Left lung (tissue), 10 donors: Measurements from ENCODE around the gene FASTK. TPM values are rescaled to one million over a fixed set of nuclear protein-coding genes. Genes with fewer than 3 reads are reported as not detected.
A peak's percentile ranks its signal among the peaks of the same experiment; 100 is the strongest.

Experiments
- ATAC-seq: fragments of 200-7000 bp; cut with Tn5 transposase; one replicate; pipeline ENCODE4 v1.9.1; 2020; ENCODE audit warnings: moderate library complexity
- DNase-seq, 4 donors: peaks; one replicate each; pipeline ENCODE4 v3.0.0-alpha.2; 2013 to 2020
- H3K27ac ChIP-seq, 2 donors: fragments of 200-600 bp; sonication (generic) in 1 of 2; one replicate each; pipeline versions ENCODE4 v1.5.0 to v1.8.0; 2020 to 2021
- H3K27me3 ChIP-seq, 2 donors: fragments of 200-600 bp; sonication (generic) in 1 of 2; one replicate each; pipeline versions ENCODE4 v1.5.0 to v1.8.0; 2020 to 2021
- H3K36me3 ChIP-seq, 2 donors: fragments of 200-600 bp; sonication (generic) in 1 of 2; one replicate each; pipeline versions ENCODE4 v1.5.0 to v1.8.0; 2020 to 2021
- H3K4me1 ChIP-seq, 2 donors: fragments of 200-600 bp; one replicate each; pipeline ENCODE4 v1.8.0; 2021
- H3K4me3 ChIP-seq, 2 donors: fragments of 200-600 bp; sonication (generic) in 1 of 2; one replicate each; pipeline versions ENCODE4 v1.5.0 to v1.8.0; 2020 to 2021; ENCODE audit warnings: mild to moderate bottlenecking in 1 of 2
- H3K9me3 ChIP-seq, 2 donors: fragments of 200-600 bp; sonication (generic) in 1 of 2; one replicate each; pipeline versions ENCODE4 v1.5.0 to v1.8.0; 2020 to 2021
- CTCF ChIP-seq, 2 donors: fragments of 200-600 bp; sonication (generic) in 1 of 2; IDR thresholded peaks; one replicate each; pipeline versions ENCODE4 v1.5.0 to v1.8.0; 2021; ENCODE audit warnings: antibody characterized with exemption in 2 of 2
- intact Hi-C, 2 donors: fragments of 100-400 bp; cut with DNase I; formaldehyde crosslinking; loops; one replicate each; pipeline versions ENCODE4 v1.11.2 to v1.14.2; 2022
- polyA plus RNA-seq, 6 donors: library from polyadenylated mRNA; unstranded; fragments of 120-200 nt; gene quantifications; one replicate each; pipeline ENCODE4 v1.2.1, GENCODE V29; 2013; ENCODE audit not compliant: insufficient read length in 6 of 6
- total RNA-seq, 2 donors: library from RNA; stranded (reverse); fragmentation: NEBNext Ultra II Directional; extraction: Animal tissue kit (Norgen Biotek cat#: 25700); gene quantifications; one replicate each; pipeline ENCODE4 v1.2.1, GENCODE V29; 2021
- donor health status: DM: no; HTN: yes; CAD: no.
- donor health status: DM: no; HTN: no; CAD: no.

Gene FASTK
- total and polyA plus RNA-seq, 8 donors = 38.2 to 65.7 (median 54.1) TPM

GRCh38 chr7:151068069-151068773, 12.4 kb downstream of the FASTK start:
- peaks cover 5 to 95% of the 10 kb centered on the region in 2 donors for H3K36me3 ChIP-seq
- no peaks in the 10 kb centered on the region for H3K4me1 ChIP-seq
- no peak for DNase-seq
- no peaks in the 10 kb centered on the region for H3K9me3 ChIP-seq
- H3K4me3 ChIP-seq = no peak overlapping the region
- H3K27ac ChIP-seq = no peak overlapping the region
- H3K27me3 ChIP-seq = no peaks in the 10 kb centered on the region
- no peak for ATAC-seq
- intact Hi-C loops = no loop called here
- TF ChIP-seq CTCF (IDR thresholded peaks at IDR 0.05) = no peak

GRCh38 chr7:151066273-151066974, 14.2 kb downstream of the FASTK start:
- Histone ChIP-seq H3K4me3 (no peak overlapping the region), H3K27me3 (no peaks in the 10 kb centered on the region), H3K9me3 (no peaks in the 10 kb centered on the region), H3K27ac (no peak overlapping the region), H3K4me1 (peaks cover 9 to 14% of the 10 kb centered on the region in 2 donors), H3K36me3 (peaks cover 5 to 89% of the 10 kb centered on the region in 2 donors)
- TF ChIP-seq CTCF (IDR thresholded peaks at IDR 0.05) = no peak
- ATAC-seq (no peak), DNase-seq (peak in 1 of 4 donors; percentile 77)
- intact Hi-C loops = no loop called here

- peaks cover 5 to 80% of the 10 kb centered on the region in 2 donors for H3K36me3 ChIP-seq
- DNase-seq = no peak
- no peaks in the 10 kb centered on the region for H3K27me3 ChIP-seq
- intact Hi-C loops = no loop called here
- no peak for ATAC-seq
- no peak overlapping the region for H3K27ac ChIP-seq
- H3K4me1 ChIP-seq = peaks cover 17 to 23% of the 10 kb centered on the region in 2 donors
- TF ChIP-seq CTCF (IDR thresholded peaks at IDR 0.05) = no peak
- no peak overlapping the region for H3K4me3 ChIP-seq
- H3K9me3 ChIP-seq = no peaks in the 10 kb centered on the region
These were observed 15.1 kb downstream of the FASTK start for GRCh38 chr7:151065516-151065915.

- intact Hi-C loops = no loop called here
- Histone ChIP-seq H3K9me3 (no peaks in the 10 kb centered on the region), H3K4me1 (peaks cover 20 to 29% of the 10 kb centered on the region in 2 donors), H3K27ac (no peak overlapping the region), H3K36me3 (peaks cover 5 to 74% of the 10 kb centered on the region in 2 donors), H3K4me3 (no peak overlapping the region), H3K27me3 (no peaks in the 10 kb centered on the region)
- TF ChIP-seq CTCF (IDR thresholded peaks at IDR 0.05) = no peak
- ATAC-seq (no peak), DNase-seq (no peak)
These were observed 15.6 kb downstream of the FASTK start for GRCh38 chr7:151064993-151065392.

- Histone ChIP-seq H3K4me3 (no peak overlapping the region), H3K27ac (no peak overlapping the region), H3K9me3 (no peaks in the 10 kb centered on the region), H3K4me1 (peaks cover 20 to 31% of the 10 kb centered on the region in 2 donors), H3K36me3 (peaks cover 5 to 69% of the 10 kb centered on the region in 2 donors), H3K27me3 (no peaks in the 10 kb centered on the region)
- no peak for TF ChIP-seq CTCF (IDR thresholded peaks at IDR 0.05)
- intact Hi-C loops = no loop called here
- DNase-seq = no peak
- no peak for ATAC-seq
These were observed 16.2 kb downstream of the FASTK start for GRCh38 chr7:151064454-151064853.
